DMS 273 (cell line): ENCODE results near the gene CACNA1H.
"Not testable (repeated sequence)": the region's sequence is repeated elsewhere in the genome, so short reads cannot be mapped to it uniquely, and the experiment has no call there.

Experiments
- DNase-seq: peaks from one replicate; lab custom pipeline; 2025; ENCODE audit not compliant: unreplicated experiment; lab: John Stamatoyannopoulos, UW

CACNA1H gene

DNA sequence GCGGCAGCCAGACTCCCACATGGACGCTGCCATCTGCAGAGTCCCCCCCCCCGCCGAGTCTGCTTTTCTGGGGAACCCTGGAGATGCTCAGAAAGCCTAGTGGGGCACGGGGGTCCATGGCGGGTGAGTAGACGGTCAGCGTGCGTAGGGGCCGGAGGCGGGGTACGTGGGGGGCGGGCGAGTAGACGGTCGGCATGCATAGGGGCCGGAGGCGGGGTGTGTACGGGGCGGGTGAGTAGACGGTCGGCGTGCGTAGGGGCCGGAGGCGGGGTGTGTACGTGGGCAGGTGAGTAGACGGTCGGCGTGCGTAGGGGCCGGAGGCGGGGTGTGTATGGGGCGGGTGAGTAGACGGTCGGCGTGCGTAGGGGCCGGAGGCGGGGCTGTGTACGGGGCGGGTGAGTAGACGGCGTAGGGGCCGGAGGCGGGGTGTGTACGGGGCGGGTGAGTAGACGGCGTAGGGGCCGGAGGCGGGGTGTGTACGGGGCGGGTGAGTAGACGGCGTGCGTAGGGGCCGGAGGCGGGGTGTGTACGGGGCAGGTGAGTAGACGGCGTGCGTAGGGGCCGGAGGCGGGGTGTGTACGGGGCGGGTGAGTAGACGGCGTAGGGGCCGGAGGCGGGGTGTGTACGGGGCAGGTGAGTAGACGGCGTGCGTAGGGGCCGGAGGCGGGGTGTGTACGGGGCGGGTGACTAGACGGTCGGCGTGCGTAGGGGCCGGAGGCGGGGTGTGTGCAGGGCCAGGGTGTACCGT, 32.7 kb downstream of the CACNA1H start:
- not testable (repeated sequence) for DNase-seq

DNA sequence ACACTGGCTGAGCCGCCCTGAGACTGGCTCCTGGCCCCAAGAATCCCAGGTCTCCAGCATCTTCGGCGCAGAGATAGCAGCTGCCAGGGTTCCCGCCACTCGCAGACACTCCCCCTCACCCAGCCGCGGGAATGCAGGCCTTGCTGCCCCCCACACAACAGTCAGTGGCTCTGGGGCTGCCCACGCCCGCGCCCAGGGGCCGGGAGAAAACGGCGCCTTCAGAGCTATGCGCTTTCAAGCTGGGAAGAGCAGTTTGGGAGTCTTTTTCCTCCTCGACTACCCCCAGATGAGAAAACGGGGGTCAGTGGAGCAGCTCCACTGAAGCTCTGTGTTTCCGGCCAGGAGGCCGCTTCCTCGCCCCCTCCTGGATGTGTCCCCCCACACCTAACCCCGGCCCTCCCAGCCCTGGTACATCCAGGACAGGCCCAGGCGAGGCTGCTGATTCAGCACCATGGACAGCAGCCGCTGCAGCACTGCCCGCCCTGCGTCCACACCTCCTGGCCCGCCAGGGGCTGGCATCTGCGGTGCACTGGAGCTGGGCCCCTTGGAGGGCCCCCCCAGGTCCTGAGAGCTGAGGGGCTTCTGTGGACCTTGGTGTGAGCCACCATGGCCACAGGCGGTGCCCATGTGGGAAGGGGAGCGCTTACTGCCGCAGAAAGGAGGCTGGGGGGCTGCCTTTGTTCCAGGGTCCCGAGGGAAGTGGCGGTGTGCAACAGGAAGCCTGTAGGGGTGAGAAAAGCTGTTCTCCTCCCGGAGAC, 35.7 kb downstream of the CACNA1H start:
- peak; percentile 70 for DNase-seq

DNA sequence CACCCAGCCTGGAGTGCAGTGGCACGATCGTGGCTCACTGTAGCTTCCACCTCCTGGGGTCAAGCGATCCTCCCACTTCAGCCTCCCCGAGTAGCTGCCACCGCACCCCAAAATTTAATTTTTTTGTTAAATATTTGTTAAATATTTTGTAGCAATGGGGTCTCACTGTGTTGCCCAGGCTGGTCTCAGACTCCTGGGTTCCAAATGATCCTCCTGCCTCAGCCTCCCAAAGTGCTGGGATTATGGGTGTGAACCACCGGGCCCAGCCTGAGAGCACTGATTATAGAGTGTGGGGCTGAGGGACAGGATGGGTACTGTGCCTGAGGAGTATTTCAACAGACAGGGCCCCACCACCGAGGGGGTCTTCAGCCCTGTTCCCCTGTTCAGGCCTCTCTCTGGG, 36.5 kb downstream of the CACNA1H start:
- DNase-seq = no peak

DNA sequence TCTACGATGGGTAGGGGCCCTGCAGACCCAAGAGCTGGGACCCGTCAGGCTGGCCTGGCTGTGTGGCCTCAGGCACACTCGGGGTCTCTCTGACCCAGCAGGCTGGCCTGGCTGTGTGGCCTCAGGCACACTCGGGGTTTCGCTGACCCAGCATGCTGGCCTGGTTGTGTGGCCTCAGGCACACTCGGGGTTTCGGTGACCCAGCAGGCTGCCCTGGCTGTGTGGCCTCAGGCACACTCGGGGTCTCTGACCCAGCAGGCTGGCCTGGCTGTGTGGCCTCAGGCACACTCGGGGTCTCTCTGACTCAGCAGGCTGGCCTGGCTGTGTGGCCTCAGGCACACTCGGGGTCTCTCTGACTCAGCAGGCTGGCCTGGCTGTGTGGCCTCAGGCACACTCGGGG, 37.9 kb downstream of the CACNA1H start:
- DNase-seq = not testable (repeated sequence)

DNA sequence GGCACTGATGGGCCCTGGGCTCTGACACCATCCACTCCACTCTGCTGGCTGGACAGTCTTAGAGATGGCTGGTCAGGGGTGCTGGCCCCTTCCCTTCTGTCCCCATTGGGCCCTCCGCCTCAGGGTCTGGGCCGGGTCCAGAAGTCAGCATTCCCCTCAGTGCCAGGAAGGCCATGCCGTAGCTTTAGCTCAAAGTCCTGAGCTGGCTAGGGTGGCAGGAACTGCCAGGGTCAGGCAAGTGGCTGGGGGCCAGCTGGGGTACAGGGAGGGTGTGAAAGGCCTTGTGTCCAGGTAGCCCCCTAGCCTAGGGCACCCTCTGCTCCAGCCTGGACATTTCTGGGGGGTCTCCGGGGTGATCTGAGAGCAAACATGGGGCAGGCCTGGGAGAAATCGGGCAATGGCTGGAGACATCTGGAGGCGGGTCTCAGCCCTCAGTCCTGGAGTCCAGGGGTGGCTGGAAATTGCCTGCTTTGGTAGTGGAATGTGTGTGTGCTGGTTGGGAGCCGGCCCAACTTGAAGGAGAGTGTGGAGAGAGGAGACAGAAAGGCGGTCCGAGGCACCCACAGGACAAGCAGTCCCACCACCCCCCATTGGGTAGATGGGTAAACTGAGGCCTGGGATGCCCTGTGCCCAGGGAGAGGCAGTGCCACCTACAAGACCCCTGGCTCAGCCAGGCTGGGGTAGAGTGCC, 39.6 kb downstream of the CACNA1H start:
- no peak for DNase-seq

DNA sequence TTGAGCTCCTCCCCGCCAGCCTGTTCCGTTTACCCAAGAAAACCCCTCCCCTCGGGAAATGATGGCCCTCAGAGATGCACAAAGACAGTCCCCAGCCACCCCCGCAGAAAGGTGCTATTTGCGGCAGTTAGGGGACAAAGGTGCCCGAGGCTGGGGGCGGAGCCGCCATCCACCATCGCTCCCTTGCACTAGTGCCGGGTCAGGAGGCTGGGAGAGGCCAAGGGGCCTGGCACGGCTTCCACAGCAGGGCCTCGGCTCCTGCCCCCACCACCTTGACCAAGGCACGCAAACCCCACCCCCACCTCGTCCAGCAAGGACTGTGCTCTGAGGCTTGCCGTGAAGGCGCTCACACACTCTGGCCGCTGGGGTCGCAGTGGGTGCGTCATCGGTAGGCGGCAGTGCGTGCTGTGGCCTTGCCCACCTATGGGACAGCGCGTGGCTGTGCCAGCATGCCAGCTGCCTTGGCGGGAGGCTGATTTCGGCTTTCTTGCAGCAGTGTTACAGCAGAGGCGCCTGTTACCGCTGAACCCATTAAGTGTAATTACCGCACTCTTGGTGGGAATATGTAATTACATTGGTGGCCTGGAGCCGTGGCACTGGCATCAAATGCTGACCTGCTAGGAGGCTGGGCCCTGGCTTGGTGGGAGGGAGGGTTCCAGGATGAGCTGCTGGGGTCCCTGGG, 40.4 kb downstream of the CACNA1H start:
- peak; percentile 90 for DNase-seq

DNA sequence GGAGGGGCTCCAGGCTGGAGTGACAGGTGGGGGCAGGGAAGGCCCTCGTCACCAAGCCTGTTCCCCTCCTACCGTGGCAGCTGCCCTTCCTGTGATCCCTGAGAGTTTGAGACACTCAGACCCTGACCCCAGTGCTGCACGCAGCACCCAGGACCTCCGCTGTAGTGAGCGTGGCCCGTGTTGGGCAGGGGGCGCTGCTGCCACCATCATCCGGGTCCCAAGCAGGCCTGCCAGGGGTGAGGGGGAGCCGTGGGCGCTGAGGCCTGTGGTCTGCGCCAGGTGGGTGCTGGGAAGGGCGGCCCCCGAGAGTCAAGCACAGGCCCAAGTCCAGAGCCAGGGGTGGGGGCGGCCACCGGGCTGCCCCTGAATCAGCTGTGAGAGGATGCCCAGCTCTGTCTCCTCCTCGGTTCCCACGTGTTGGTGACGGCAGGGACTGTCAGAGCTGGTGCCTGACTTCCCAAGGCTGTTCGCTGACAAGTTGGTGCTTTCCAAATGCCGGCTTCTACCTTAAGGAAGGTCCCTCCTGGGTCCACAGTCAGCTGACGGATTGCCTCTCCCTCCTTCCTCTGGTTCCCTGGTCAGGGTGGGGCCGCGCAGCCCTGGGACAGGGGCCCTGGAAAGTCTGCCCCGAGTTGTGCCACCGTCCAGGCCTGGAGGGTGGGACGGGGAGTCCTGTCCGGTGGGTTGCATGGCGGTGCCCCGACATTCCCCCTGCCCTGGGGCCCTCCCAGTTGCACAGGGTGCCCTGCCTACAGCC, 41.1 kb downstream of the CACNA1H start:
- no peak for DNase-seq

DNA sequence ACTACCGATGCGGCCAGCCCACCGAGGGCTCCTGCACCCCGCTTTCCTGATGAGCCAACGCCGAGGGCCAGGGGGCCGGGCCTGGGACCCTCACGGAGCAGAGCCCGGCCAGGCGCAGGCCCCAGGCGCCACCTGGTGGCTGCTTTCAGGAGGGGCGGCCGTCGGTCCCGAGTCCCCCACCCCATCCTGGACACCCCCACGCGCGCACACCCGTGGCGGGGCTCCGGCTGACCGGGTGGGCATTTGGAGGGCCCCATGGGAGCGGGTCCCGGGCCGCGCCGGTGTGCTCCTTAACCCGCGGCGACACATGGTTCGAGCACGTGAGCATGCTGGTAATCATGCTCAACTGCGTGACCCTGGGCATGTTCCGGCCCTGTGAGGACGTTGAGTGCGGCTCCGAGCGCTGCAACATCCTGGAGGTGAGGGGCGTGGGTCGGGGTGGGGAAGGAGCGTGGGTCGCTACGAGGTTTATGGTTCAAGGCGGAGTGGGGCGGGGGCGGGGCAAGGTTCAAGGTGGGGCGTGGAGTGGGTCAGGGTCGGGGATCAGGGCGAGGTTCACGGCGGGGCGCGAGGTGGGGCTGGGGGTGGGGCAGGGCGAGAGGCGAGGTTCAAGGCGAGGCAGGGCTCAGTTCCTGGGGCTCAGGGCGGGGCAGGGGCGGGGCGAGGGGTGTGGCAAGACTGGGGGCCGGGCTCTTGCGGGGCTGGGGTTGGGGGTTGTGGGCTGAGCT, 41.9 kb downstream of the CACNA1H start:
- DNase-seq = peak; percentile 48

DNA sequence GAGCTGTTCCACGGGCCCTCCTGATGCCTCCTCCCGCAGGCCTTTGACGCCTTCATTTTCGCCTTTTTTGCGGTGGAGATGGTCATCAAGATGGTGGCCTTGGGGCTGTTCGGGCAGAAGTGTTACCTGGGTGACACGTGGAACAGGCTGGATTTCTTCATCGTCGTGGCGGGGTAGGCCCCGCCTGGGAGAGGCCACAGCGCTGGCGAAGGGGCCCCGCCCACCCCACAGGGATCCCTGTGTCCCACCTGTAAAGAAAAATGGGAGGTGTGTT, 42.4 kb downstream of the CACNA1H start:
- DNase-seq = no peak

DNA sequence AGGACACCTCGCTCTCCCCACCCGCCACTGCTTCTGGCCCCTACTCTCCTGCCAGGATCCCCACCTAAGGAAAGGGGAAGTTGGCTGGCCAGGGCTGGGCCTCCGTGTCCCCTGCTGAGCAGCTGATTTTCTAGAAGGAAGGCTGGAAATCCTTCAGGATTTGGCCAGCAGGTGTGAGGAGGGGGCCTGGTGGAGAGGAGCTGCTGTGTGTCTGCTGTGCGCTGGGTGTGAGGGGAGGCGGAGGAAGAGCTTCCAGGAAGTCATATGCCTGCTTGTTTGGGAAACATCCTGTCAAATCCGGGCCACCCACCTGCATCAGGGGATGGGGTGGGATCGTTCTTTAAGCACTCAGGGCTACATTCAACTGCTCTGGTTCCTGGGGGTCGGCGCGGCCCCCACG, 43.6 kb downstream of the CACNA1H start:
- no peak for DNase-seq

DNA sequence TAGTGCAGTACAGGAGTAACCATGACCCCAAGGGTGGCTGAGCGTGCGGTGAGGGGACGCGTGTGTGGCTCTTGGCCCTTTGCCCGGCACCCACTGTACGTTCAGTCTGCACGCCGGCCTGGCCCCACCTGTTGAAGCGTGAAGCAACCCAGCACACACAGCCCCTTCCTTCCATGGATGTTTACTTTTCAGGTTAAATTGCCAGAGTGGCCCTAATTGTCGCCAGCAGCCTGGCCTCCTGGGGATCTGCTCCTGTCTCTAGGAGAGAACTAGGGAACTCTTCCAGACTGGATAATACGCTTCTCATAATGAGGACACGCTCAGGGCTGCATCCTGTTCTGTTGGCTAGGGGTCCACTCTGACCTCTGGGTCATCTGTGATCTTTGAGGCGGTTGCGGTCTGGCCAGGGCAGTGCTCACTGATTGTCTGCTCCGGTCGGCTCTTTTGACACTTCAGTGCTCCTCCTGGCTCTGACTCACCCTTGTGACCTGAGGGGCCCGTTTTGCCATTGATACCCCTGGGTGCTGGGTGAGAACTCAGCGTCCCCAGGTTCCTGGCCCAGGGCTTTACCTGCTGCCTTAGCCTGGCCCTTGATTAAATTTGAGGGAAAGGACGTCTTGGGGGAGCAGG, 44.4 kb downstream of the CACNA1H start:
- no peak for DNase-seq

DNA sequence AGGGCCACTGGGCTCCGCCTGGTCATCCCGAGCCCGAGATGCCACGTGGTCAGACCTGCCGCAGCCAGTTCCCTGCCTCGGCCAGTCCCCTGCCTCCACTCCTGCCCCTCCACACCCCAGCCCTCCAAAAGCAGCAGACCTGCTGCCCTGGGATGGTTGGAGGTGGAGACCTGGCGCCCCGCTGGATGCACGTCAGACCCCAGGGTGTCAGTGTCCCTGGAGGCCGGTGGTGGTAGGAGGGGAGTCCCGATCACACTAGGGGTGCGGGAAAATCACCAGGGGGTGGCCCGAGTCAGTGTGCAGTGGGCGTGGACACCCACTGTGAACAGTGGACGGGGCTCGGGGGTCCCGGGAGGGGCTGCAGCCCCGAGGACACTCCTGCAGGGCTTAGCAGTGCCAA, 45.3 kb downstream of the CACNA1H start:
- DNase-seq = no peak

DNA sequence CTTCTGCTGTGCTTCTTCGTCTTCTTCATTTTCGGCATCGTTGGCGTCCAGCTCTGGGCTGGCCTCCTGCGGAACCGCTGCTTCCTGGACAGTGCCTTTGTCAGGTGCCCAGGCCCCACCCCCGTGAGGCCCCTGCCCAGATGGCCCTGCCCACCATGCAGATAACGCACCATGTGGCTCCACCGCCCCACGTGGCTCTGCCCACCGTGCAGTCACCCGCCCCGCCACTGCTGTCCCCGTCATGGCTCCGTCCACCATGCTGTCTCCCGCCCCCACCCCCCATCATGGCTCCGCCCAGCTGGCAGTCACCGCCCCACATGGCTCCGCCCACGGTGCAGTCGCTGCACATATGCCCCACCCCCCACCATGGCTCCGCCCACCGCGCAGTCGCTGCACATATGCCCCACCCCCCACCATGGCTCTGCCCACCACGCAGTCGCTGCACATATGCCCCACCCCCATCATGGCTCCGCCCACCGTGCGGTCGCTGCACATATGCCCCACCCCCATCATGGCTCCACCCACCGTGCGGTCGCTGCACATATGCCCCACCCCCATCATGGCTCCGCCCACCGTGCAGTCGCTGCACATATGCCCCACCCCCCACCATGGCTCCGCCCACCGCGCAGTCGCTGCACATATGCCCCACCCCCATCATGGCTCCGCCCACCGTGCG, 45.9 kb downstream of the CACNA1H start:
- not testable (repeated sequence) for DNase-seq

DNA sequence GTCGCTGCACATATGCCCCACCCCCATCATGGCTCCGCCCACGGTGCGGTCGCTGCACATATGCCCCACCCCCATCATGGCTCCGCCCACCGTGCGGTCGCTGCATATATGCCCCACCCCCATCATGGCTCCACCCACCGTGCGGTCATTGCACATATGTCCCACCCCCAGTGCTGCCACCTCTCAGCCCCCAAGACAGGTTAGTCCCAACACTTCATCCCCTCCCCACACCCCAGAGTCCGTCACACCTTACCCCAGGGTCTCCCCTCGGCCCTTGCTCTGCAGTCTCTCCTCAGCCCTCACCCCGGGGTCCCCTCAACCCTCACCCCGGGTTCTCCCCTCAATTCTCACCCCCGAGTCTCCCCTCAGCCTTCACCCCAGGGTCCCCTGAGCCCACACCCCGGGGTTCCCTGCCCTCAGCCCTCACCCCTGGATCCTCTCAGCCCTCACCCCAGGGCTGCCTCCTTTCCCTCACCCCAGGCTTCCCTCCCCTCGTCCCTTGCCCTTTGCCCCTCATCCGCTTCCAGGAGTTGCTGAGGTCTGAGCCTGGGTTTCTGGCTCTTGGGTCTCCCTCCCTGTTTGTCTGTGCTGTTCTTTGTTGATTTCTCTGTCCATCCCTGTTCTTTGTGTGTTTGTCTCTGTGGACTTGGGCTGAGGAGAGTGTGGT, 46.6 kb downstream of the CACNA1H start:
- no peak for DNase-seq

DNA sequence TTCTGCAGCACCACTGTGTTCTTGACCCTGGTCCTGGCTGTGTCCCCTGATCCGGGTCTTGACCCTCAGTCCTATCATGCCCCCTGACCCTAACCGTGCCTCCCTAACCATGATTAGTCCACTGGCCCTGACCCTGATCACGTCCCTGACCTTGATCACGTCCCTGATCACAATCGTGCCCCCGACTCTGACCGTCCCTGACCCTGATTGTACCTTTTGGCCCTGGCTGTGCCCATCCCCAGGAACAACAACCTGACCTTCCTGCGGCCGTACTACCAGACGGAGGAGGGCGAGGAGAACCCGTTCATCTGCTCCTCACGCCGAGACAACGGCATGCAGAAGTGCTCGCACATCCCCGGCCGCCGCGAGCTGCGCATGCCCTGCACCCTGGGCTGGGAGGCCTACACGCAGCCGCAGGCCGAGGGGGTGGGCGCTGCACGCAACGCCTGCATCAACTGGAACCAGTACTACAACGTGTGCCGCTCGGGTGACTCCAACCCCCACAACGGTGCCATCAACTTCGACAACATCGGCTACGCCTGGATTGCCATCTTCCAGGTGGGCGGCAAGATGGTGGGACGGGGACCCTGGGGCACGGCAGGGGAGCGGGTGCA, 47.2 kb downstream of the CACNA1H start:
- DNase-seq = no peak

DNA sequence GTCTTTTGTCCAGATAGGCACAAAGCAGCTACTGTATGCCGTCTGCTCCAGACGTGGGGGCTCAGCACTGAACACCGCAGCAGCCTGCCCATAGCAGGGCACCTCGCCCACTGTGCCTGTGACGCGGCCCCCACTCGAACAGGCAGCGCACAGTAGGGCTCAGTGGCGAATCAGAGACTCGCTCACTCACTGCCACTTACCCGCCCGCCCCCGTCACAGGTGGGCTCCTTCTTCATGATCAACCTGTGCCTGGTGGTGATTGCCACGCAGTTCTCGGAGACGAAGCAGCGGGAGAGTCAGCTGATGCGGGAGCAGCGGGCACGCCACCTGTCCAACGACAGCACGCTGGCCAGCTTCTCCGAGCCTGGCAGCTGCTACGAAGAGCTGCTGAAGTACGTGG, 48.5 kb downstream of the CACNA1H start:
- no peak for DNase-seq

DNA sequence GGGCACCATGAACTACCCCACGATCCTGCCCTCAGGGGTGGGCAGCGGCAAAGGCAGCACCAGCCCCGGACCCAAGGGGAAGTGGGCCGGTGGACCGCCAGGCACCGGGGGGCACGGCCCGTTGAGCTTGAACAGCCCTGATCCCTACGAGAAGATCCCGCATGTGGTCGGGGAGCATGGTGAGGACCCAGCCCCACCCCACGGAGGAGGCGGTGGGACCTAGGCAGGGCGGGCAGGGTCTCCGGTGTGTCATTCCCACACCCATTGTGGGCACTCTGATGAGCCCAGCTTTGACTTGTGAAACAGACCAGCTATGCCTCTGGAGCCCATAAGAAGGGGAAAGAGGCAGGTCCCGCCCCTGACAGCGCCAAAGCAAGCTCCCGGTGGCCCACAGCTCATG, 49.4 kb downstream of the CACNA1H start:
- DNase-seq = no peak

DNA sequence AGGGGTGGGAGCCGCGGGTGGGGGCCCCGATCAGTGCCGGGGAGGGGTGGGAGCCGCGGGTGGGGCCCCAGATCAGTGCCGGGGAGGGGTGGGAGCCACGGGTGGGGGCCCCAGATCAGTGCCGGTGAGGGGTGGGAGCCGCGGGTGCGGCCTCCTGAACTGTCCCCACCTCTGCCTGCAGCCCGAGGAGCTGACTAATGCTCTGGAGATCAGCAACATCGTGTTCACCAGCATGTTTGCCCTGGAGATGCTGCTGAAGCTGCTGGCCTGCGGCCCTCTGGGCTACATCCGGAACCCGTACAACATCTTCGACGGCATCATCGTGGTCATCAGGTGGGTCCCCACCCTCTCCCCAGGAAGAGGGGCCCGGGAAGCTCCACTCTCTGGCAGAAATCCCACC, 52.0 kb downstream of the CACNA1H start:
- no peak for DNase-seq
